Glomerular visceral epithelial cell (primary cell): ENCODE measurements around the gene MAP1B.

Experiments
- DNase-seq: peaks from one replicate; pipeline ENCODE4 v3.0.0-alpha.2; 2016; ENCODE audit errors: extremely low spot score

MAP1B gene

GRCh38 chr5:72133212-72133990 is 26.1 kb downstream of the MAP1B start:
- no peak for DNase-seq

DNA sequence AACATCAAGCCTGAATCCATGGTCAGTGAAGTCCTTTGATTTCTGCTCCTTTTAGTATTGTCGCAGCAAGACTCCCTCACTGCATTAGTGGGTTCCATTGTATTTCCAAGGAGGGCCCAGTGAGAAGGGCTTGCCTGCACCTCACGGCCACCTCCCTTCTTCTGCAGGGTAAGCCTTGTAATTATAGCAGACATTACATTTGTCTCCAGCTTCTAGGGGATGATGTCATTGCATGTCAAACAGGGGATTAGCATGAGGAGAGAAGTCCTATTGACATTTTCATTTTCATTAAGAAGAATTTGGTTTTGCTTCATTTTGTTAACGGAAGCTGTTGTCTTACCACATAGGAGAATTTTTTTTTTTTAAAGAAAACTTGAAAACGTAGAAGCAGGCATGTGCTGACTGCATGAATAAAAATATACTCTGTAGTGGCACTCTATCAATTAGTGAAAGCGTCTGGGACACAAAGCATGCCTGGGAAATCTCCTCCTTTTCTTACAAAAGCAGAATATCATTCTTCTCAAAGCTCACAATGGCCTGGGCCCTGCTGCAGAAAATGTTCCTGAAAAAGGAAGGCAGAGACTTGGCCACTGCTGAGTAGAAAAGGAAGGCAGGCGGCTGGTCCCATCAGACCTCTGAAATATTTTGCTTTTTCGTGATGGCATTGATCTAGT is 27.1 kb downstream of the MAP1B start:
- DNase-seq, result peak; percentile 33

GRCh38 chr5:72137826-72138409 is 30.6 kb downstream of the MAP1B start:
- DNase-seq, result no peak

DNA sequence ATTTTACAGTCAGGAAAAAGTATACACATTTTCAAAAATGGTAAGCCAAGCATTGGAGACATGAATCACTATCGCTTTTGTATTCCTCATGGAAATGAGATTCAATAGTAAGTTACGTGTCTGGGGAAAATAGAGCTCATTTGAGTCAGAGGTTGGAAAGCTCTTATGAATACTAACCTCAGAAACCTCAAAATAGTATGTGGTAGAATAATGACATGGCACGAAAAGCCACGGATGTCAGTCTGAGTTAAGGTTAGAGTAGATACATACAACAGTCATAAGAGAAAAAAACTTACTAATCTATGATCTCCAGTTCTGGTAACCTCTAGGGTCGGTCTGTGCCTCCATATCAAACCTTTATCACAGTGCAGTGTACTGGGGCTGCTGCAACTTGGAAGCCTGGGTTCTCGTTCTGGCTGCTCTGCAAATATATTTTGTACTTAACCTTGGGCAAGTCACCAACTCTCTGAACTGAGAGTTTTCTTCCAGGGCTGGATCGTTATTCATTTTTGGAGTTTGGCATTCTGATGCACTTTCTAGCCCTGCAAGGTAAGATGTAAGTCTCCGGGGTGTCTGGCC is 31.8 kb downstream of the MAP1B start:
- peak; percentile 86 for DNase-seq

- no peak for DNase-seq
Observed at GRCh38 chr5:72140711-72141110, 33.4 kb downstream of the MAP1B start.

- peak; percentile 84 for DNase-seq
Observed at GRCh38 chr5:72141440-72142355, 34.4 kb downstream of the MAP1B start.

GRCh38 chr5:72144762-72145161 is 37.5 kb downstream of the MAP1B start:
- no peak for DNase-seq

DNA sequence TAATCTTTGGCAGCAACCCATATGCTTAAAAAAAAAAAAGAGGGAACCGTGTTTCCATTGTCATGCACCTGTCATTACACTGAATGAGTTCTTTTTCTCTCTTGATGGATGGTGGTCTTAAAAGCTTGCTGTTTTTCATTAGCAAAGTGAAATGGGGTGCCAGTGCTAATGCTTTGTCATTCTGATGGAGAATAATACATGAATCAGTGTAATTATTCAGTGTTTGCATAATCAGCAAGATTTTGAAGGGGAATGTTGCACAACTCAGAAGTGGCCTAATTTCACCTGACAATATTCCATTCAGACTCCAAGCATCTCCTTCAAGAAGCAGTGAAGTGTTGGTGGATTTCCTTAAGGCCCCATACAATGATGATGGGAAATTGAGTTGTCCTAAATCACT is 38.1 kb downstream of the MAP1B start:
- no peak for DNase-seq

DNA sequence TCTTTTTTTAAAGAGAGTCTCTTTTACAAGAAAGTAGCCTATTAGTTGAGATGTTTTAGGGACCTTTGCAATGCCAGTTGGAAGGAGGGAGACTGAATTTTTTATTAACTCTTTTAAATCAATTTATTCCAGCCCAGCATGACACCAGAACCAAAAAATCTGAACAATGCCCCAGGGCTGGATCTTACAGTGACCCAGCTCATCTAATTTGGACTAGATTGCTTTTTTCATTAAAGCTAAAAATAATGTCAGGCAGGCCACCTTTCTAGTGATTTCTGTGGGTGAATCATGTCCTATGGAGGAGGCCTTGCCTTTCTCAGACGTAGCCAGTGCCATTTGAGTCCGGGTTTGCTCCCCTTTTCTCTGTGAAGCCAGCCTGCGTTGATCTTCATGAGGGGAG is 38.8 kb downstream of the MAP1B start:
- DNase-seq, result no peak

DNA sequence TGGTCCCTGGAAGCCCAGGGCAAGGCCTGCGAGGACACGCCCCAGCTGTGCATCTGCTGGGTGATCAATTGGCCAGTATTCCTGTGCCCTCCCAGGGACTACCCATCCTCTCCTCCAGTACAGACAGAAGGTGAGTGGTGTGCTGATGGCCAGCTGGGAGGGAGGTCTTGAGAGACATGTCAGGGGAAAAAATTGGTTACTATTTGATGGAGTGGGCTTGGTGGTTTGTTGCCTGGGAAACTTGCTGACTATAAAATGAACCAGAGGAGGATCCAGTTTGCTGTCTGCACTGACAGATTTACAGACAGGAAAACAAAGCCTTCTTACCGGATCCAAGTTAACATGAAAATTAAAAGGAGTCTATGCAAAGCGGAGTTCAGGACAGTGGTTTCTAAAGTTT is 40.3 kb downstream of the MAP1B start:
- DNase-seq, result no peak

DNA sequence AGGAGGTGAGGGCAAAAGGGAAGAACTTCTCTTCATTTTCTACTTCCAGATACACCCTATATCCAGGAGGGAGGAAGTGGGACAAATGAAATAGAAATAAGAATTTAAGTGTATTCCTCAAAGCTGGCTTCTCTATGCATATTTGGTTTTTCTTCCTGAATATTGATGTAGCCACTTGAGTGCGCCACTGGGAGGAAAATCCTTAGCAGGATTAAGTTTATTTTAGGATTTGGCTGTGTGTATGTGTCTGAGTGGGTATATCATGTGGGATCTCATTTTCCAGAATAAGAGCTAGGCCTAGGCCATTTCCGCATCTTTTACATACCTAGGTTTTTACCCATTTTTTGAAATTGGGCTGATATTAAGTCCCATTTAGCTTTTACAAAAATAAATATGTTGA is 42.5 kb downstream of the MAP1B start:
- no peak for DNase-seq

DNA sequence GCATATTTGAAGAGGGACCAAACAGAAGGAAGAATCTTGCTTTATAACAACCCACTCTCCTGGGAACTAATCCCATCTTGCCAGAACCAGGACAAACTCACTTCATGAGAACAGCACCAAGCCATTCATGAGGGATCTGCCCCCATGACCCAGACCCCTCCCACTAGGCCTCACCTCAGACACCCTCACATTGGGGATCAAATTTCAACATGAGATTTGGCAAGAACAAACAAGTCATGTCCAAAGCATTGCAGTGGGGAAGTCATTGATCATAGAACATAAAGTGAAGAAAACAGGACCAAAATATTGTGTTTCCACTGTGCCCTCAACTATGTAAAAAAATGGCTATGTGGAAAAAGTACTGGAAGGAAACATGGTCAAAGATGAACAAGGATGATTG is 43.9 kb downstream of the MAP1B start:
- no peak for DNase-seq

- no peak for DNase-seq
Observed at GRCh38 chr5:72151646-72152045, 44.4 kb downstream of the MAP1B start.

- DNase-seq, result no peak
Observed at GRCh38 chr5:72152545-72152944, 45.3 kb downstream of the MAP1B start.

DNA sequence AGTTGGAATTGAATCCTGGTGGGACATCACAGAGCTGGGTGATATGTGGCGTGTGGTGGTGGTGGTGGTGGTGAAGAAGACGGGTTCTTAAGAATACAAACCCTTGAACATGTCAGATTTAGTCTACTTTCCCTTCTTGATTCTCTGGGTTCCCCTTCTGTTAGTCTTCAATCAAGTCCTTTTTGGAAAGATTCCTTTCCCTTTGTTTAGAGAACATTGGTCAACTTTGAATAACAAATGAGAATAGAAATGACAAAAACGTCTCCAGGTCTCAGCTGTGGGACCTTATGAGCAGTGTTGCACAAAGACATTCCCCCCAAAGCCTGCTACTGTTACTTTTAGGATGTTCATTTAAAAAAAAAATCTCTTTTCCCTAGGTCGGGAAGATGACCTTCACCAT is 46.3 kb downstream of the MAP1B start:
- DNase-seq, result no peak

- no peak for DNase-seq
Observed at GRCh38 chr5:72154076-72154756, 46.9 kb downstream of the MAP1B start.

GRCh38 chr5:72156946-72157624 is 49.8 kb downstream of the MAP1B start:
- no peak for DNase-seq

DNA sequence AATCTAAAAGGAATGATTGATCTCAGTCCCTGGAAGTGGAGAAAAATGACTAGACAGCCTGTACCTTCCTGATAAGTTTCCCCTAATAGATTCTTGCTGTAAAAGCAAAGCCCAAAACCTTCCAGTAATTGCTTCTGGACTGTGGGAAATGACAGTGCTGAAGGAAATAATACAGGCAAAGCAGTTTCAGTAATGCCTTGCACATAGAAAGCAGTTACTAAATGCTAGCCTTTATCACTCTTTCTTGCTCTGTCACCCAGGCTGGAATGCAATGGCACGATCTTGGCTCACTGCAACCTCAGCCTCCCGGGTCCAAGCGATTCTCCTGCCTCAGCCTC is 50.3 kb downstream of the MAP1B start:
- no peak for DNase-seq

DNA sequence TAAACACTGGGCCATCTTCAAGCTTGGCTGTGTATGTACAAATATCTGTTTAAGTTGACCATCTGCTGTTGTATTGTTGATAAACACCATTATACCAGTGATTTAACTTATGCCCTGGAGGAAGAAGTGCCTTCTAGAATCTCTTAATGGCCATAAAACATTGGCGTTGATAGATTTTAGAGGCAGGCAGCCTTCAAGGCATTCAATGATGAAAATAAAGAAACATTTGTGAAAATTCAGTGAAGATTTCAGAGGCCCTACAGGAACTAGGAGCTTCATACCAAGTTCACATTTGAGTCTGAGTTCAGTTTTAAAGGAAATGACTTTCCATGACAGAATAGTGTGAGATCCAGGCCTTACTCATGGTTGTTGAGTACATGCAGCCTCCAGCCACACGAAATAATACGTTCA is 52.2 kb downstream of the MAP1B start:
- DNase-seq, result no peak

- no peak for DNase-seq
Observed at GRCh38 chr5:72160329-72160728, 53.1 kb downstream of the MAP1B start.

DNA sequence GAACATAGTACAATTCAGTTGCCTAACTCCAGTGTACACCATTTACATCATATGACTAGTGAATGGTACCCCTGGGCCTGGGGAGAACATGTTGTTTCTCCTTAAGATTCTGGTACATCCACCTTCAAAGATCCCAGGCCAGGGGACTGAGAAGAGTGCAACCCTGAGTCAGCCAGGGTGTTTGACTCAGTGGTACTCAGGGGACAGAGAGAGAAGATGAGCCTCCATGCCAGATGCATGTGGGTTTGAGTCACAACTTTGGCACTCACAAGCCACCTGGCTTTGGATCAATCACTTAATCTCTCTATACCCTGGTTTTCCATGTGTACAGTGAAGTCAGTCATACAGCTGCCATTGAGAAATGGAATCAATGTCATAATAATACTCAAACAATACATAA is 53.7 kb downstream of the MAP1B start:
- no peak for DNase-seq
